Endothelial cell of umbilical vein (primary cell): ENCODE measurements around the gene MAP3K13. TPM values are rescaled to one million over a fixed set of nuclear protein-coding genes. Genes with fewer than 3 reads are reported as not detected.
A peak's percentile ranks its signal among the peaks of the same experiment; 100 is the strongest.

Experiments used
- BruUV-seq: library from RNA; stranded (reverse); fragments of 400-500 nt; replicated peaks from 2 replicates; lab custom pipeline; 2021; lab: Mats Ljungman, UMichigan
- CTCF ChIA-PET: fragments of 300-600, 350-600 bp; sonication (Branson Sonifier 250); formaldehyde crosslinking; loops from one replicate; lab custom pipeline; 2021; ENCODE audit warnings: antibody characterized with exemption, inconsistent platforms; lab: Charles Lee
- POLR2A ChIA-PET: fragments of 300-600, 350-600 bp; sonication (Branson Sonifier 250); formaldehyde crosslinking; loops from one replicate; lab custom pipeline; 2021; ENCODE audit warnings: antibody characterized with exemption, inconsistent platforms; lab: Charles Lee
- DNase-seq: peaks from one replicate; pipeline ENCODE4 v3.0.0-alpha.2; 2011; ENCODE audit warnings: low read depth, low spot score
- FAIRE-seq: peaks from 2 replicates; lab custom pipeline; 2011; peaks lifted over from hg19 to GRCh38; lab: Jason Lieb, UNC
- H2AFZ ChIP-seq: 2 replicates; pipeline ENCODE4 v1.6.0; 2012; ENCODE audit warnings: low read depth, low read length, control low read depth, inconsistent platforms
- H3K27ac ChIP-seq: 2 replicates; pipeline ENCODE4 v1.5.1; 2011; ENCODE audit warnings: low read depth, mild to moderate bottlenecking, control low read depth, low read length, moderate library complexity; ENCODE audit not compliant: insufficient read depth
- H3K27me3 ChIP-seq, 2 experiments: 2 replicates each; pipeline versions ENCODE4 v1.6.0 to v1.6.1; 2011; ENCODE audit warnings: low read length in 2 of 2, mixed read lengths in 1 of 2; ENCODE audit not compliant: control insufficient read depth in 2 of 2, insufficient read depth in 2 of 2
- H3K36me3 ChIP-seq, 2 experiments: 2 replicates in 1 of 2; 3 replicates in 1 of 2; pipeline ENCODE4 v1.5.1; 2011; ENCODE audit warnings: low read length in 2 of 2, mild to moderate bottlenecking in 1 of 2, moderate library complexity in 1 of 2; ENCODE audit not compliant: control insufficient read depth in 2 of 2, insufficient read depth in 2 of 2; ENCODE audit errors: extremely low read depth in 1 of 2
- H3K4me1 ChIP-seq: 3 replicates; pipeline ENCODE4 v1.5.1; 2011; ENCODE audit warnings: mild to moderate bottlenecking, low read length; ENCODE audit not compliant: control insufficient read depth, insufficient read depth; ENCODE audit errors: extremely low read depth
- H3K4me2 ChIP-seq: 2 replicates; pipeline ENCODE4 v1.6.1; 2011; ENCODE audit warnings: low read length, control low read depth, mixed read lengths; ENCODE audit not compliant: insufficient read depth
- H3K4me3 ChIP-seq, 3 experiments: fragments of 200-600 bp in 1 of 3; sonication (generic), shearing (Covaris generic) in 1 of 3; replicated peaks in 1 of 3; 2 replicates each; pipeline ENCODE4 v1.5.1; 2011 to 2016; ENCODE audit warnings: control low read depth in 3 of 3, low read length in 3 of 3, mild to moderate bottlenecking in 2 of 3, inconsistent platforms in 1 of 3, low read depth in 1 of 3, moderate library complexity in 1 of 3; ENCODE audit not compliant: insufficient read depth in 1 of 3
- H3K79me2 ChIP-seq: 2 replicates; pipeline ENCODE4 v1.6.0; 2012; ENCODE audit warnings: low read length, inconsistent platforms; ENCODE audit not compliant: control insufficient read depth, insufficient read depth
- H3K9ac ChIP-seq: replicated peaks from 2 replicates; pipeline ENCODE3; 2011; ENCODE audit warnings: low read length, control low read depth; ENCODE audit not compliant: insufficient read depth; ENCODE audit errors: extremely low read depth
- H3K9me1 ChIP-seq: replicated peaks from 3 replicates; pipeline ENCODE4 v1.6.0; 2011; ENCODE audit warnings: mild to moderate bottlenecking, low read length; ENCODE audit not compliant: control insufficient read depth, insufficient read depth; ENCODE audit errors: extremely low read depth
- H3K9me3 ChIP-seq: replicated peaks from 2 replicates; pipeline ENCODE4 v1.5.1; 2012; ENCODE audit warnings: low read length, inconsistent platforms; ENCODE audit not compliant: control insufficient read depth, insufficient read depth
- H4K20me1 ChIP-seq: replicated peaks from 2 replicates; pipeline ENCODE3; 2011; ENCODE audit warnings: mild to moderate bottlenecking, low read length; ENCODE audit not compliant: control insufficient read depth, insufficient read depth; ENCODE audit errors: extremely low read depth
- FOS ChIP-seq: IDR thresholded peaks from 2 replicates; pipeline ENCODE4 v1.6.1; 2011; ENCODE audit warnings: mild to moderate bottlenecking, low read length, moderate library complexity, borderline replicate concordance; ENCODE audit not compliant: insufficient read depth
- GATA2 ChIP-seq: IDR thresholded peaks from 2 replicates; pipeline ENCODE4 v1.7.0; 2011; ENCODE audit warnings: low read depth, mild to moderate bottlenecking, moderate library complexity, mixed read lengths, low read length; ENCODE audit not compliant: insufficient read length, insufficient read depth
- JUN ChIP-seq: IDR thresholded peaks from 2 replicates; pipeline ENCODE4 v1.6.1; 2011; ENCODE audit warnings: borderline replicate concordance, low read depth; ENCODE audit not compliant: insufficient read length, insufficient read depth
- MYC ChIP-seq: IDR thresholded peaks from one replicate; pipeline ENCODE4 v1.6.1; 2011; ENCODE audit warnings: mild to moderate bottlenecking, low read depth, low read length
- POLR2AphosphoS5 ChIP-seq: IDR thresholded peaks from 2 replicates; pipeline ENCODE4 v1.6.1; 2012; ENCODE audit warnings: low read depth, mild to moderate bottlenecking, control low read depth, low read length, moderate library complexity; ENCODE audit not compliant: insufficient read depth
- dilution Hi-C: fragments of 300-500 bp; cut with MboI; formaldehyde crosslinking; loops from one replicate; pipeline ENCODE4 v1.15.0; 2019; ENCODE audit warnings: low sequenced_read_pairs; ENCODE audit not compliant: extremely low pct_ligation_motif_present
- intact Hi-C: fragments of 100-400 bp; cut with micrococcal nuclease; formaldehyde crosslinking; loops from one replicate; pipeline ENCODE4 v1.10.0; 2022
- polyA plus RNA-seq, 4 experiments: library from polyadenylated mRNA; depleted of rRNA in 3 of 4; stranded (reverse) in 3 of 4; unstranded in 1 of 4; fragments of >200 nt; gene quantifications; 2 replicates each; pipeline versions ENCODE4 v1.2.1 to v1.2.3, GENCODE V29; 2011 to 2012; ENCODE audit warnings: missing spikeins in 1 of 4
- total RNA-seq: library from RNA; stranded (reverse); gene quantifications from 2 replicates; pipeline ENCODE4 v1.2.3, GENCODE V29; 2021
- TF ChIP-seq, protein P1 (sequence below), 2 donors: IDR thresholded peaks; 1 replicate in 1 of 2; 2 replicates in 1 of 2; pipeline ENCODE4 v1.5.1; 2011; ENCODE audit warnings: low read length in 2 of 2, mild to moderate bottlenecking in 2 of 2, moderate library complexity in 2 of 2, control low read depth in 1 of 2, inconsistent platforms in 1 of 2, low read depth in 1 of 2; ENCODE audit not compliant: insufficient read depth in 1 of 2; ENCODE audit errors: extremely low read depth in 1 of 2

Gene MAP3K13
- total and polyA plus RNA-seq, 2 donors (not counting 3 experiments of a cell fraction or from before 2014, with no cell fraction given): 6.2 to 15.4 TPM

GRCh38 chr3:185317674-185318073 is 45.3 kb upstream of the MAP3K13 start:
- Histone ChIP-seq H2AFZ (no peak overlapping the region), H3K9ac (no peak overlapping the region), H3K4me1 (peaks cover 9% of the 10 kb centered on the region), H3K36me3 (no peaks in the 10 kb centered on the region), H3K27me3 (no peaks in the 10 kb centered on the region), H3K27ac (no peak overlapping the region), H3K9me1 (no peaks in the 10 kb centered on the region), H3K9me3 (no peaks in the 10 kb centered on the region), H4K20me1 (no peaks in the 10 kb centered on the region), H3K79me2 (no peaks in the 10 kb centered on the region), H3K4me2 (peak overlapping the region; percentile 87), H3K4me3 (no peak overlapping the region)
- intact Hi-C loops (no loop called here), dilution Hi-C loops (no loop called here)
- DNase-seq: no peak
- no peak for TF ChIP-seq GATA2
- TF ChIP-seq FOS: no peak
- TF ChIP-seq MYC: no peak
- ChIA-PET CTCF (interaction anchor here (2.0 kb wide), 1 partner anchor 10 kb away, joined by 14 read pairs; no protein-coding TSS in a partner anchor), POLR2A (no interaction called here)
- FAIRE-seq: no peak
- BruUV-seq: no TSS peak

- no TSS peak for BruUV-seq
- DNase-seq (peak; percentile 19), FAIRE-seq (no peak)
- Histone ChIP-seq H3K4me1 (peaks cover 9% of the 10 kb centered on the region), H4K20me1 (no peaks in the 10 kb centered on the region), H3K27me3 (no peaks in the 10 kb centered on the region), H3K36me3 (no peaks in the 10 kb centered on the region), H3K79me2 (no peaks in the 10 kb centered on the region), H3K27ac (no peak overlapping the region), H3K9me1 (no peaks in the 10 kb centered on the region), H3K9ac (no peak overlapping the region), H2AFZ (no peak overlapping the region), H3K4me3 (no peak overlapping the region), H3K9me3 (no peaks in the 10 kb centered on the region), H3K4me2 (no peak overlapping the region)
- dilution Hi-C loops: no loop called here
- intact Hi-C loops: no loop called here
- ChIA-PET CTCF (no interaction called here), POLR2A (no interaction called here)
- TF ChIP-seq JUN (no peak), GATA2 (no peak), POLR2AphosphoS5 (no peak)
- TF ChIP-seq, protein P1, sequence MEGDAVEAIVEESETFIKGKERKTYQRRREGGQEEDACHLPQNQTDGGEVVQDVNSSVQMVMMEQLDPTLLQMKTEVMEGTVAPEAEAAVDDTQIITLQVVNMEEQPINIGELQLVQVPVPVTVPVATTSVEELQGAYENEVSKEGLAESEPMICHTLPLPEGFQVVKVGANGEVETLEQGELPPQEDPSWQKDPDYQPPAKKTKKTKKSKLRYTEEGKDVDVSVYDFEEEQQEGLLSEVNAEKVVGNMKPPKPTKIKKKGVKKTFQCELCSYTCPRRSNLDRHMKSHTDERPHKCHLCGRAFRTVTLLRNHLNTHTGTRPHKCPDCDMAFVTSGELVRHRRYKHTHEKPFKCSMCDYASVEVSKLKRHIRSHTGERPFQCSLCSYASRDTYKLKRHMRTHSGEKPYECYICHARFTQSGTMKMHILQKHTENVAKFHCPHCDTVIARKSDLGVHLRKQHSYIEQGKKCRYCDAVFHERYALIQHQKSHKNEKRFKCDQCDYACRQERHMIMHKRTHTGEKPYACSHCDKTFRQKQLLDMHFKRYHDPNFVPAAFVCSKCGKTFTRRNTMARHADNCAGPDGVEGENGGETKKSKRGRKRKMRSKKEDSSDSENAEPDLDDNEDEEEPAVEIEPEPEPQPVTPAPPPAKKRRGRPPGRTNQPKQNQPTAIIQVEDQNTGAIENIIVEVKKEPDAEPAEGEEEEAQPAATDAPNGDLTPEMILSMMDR (IDR thresholded peaks at IDR 0.05; ENCODE audit: extremely low read depth in 1 of 2, insufficient read depth in 1 of 2, low read depth in 1 of 2, low read length in 2 of 2): no peak
These were observed 44.8 kb upstream of the MAP3K13 start for GRCh38 chr3:185318141-185318540.
